GM10266 (cell line): ENCODE results near the gene HNRNPUL2.

Experiments used
- DNase-seq: peaks from one replicate; pipeline ENCODE4 v3.0.0; 2012; ENCODE audit errors: extremely low spot score
- CTCF ChIP-seq: IDR thresholded peaks from 2 replicates; pipeline ENCODE4 v1.5.1; 2012; ENCODE audit warnings: mild to moderate bottlenecking, low read depth; ENCODE audit not compliant: control insufficient read depth, insufficient read depth; ENCODE audit errors: missing control alignments

The HNRNPUL2 gene

GRCh38 chr11:62724171-62724570, 3.1 kb downstream of the HNRNPUL2 start:
- no peak for DNase-seq
- TF ChIP-seq CTCF = no peak

- no peak for TF ChIP-seq CTCF
- DNase-seq = no peak
These were observed 5.3 kb downstream of the HNRNPUL2 start for GRCh38 chr11:62721994-62722393.

DNA sequence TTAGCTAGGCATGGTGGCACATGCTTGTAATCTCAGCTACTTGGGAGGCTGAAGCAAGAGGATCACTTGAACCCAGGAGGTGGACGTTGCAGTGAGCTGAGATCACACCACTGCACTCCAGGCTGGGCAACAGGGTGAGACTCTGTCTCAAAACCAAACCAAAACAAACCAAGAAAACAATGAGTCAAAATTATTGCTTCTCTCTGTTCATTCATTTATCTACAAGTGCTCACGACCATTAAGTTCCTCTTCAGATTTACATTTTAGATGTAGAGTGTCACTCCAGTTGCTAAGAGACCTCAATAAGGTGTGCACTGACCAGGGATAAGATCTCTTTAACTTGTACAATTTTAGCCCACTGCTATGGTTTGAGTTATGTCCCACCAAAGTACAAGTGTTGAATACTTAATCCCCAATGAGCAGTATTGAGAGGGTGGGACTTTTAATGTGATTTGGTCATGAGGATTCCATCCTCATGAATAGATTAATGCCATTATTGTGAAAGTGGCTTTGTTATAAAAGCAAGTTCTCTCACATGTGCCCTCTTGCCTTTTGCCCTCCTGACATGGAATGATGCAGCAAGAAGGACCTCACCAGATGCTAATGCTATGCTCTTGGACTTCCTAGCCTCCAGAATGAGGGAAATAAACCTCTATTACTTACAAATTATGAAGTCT, 7.8 kb downstream of the HNRNPUL2 start:
- no peak for TF ChIP-seq CTCF

GRCh38 chr11:62716816-62717215, 10.4 kb downstream of the HNRNPUL2 start:
- no peak for DNase-seq
- TF ChIP-seq CTCF = no peak

More for the DNA sequence above, 7.8 kb downstream of the HNRNPUL2 start:
- DNase-seq = no peak

GRCh38 chr11:62716206-62716605, 11.1 kb downstream of the HNRNPUL2 start:
- DNase-seq = no peak
- no peak for TF ChIP-seq CTCF

DNA sequence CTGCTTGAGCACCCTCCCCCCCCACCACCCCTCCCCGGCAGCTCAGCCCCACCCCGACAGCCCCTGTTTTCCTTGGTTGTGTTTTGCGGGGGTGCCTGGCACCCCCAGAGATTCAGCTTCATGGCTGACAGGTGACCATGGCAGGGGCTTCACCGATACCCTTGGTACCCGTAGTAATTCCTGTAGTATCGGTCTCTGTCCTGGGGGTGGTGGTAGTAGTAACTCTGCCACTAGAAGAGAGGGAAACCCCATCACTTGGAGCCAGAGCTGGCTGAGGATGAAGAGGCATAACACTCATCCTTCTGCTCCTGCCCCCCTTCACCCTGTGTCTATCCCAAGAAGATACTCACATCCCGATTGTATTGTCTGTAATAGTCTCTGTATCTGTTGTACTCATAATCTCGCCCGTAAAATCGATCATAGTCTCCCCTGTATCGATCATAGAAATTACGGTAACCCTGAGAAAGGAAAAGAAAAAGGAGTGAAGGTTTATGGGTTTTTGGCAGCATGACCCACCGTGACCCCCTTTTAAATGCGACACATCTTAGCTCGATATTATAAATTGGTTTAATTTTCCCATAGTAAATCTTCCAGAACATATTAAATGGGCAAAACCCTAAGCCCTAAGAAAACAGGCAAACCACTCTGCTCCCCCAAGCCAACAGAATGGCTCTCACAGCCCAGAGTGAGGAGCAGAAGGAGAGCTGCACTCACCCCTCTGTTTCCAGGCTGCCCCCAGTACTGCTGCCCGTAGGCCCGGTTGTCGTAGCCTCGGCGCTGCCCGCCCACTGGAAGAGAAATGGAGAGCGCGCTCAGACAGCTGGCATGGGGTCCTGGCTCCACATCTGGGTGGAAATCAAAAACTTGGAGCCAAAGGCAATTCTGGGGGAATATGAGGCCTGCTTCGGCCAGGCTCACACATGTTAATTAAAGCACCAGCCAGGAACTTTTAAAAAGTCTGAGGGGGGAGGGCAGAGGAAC, 11.8 kb downstream of the HNRNPUL2 start:
- no peak for DNase-seq
- TF ChIP-seq CTCF = no peak

DNA sequence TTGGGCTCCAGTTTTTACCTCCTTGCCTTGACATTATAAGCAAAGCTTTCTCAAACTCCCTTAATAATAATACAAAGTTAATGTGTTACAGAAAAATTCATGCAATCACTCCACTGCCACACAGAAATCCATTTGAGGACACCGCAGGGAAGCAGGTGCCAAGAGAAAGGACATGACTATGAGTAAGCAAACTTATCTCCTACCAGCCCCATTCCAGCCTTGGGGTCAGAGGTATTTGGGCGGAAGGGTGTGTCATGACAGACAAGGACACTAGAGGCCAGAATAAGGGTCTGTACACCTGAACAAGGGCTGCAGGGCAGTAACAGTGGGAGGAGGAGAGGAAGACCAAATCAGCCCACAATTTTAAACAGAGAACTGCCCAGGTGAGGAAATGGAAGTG, 13.9 kb downstream of the HNRNPUL2 start:
- no peak for DNase-seq
- no peak for TF ChIP-seq CTCF
